Measurements from ENCODE around the gene CASS4. TPM values are rescaled to one million over a fixed set of nuclear protein-coding genes. Genes with fewer than 3 reads are reported as not detected.

Gene CASS4, protein sequence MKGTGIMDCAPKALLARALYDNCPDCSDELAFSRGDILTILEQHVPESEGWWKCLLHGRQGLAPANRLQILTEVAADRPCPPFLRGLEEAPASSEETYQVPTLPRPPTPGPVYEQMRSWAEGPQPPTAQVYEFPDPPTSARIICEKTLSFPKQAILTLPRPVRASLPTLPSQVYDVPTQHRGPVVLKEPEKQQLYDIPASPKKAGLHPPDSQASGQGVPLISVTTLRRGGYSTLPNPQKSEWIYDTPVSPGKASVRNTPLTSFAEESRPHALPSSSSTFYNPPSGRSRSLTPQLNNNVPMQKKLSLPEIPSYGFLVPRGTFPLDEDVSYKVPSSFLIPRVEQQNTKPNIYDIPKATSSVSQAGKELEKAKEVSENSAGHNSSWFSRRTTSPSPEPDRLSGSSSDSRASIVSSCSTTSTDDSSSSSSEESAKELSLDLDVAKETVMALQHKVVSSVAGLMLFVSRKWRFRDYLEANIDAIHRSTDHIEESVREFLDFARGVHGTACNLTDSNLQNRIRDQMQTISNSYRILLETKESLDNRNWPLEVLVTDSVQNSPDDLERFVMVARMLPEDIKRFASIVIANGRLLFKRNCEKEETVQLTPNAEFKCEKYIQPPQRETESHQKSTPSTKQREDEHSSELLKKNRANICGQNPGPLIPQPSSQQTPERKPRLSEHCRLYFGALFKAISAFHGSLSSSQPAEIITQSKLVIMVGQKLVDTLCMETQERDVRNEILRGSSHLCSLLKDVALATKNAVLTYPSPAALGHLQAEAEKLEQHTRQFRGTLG
- total RNA-seq (1 to 10 TPM in 1 of 2 donors, under 1 TPM in 1; 0.79 to 1.8 TPM), polyA plus RNA-seq (ENCODE audit: insufficient read depth, low read depth, low replicate concordance) (0.92 TPM)
- long read RNA-seq, donor 1, partial matches to known transcripts, result 0 of 1 reads
- long read RNA-seq, donor 1, other reads (novel, unspliced or antisense), result 0 of 1 reads
- long read RNA-seq, donor 2, result 0 reads

DNA sequence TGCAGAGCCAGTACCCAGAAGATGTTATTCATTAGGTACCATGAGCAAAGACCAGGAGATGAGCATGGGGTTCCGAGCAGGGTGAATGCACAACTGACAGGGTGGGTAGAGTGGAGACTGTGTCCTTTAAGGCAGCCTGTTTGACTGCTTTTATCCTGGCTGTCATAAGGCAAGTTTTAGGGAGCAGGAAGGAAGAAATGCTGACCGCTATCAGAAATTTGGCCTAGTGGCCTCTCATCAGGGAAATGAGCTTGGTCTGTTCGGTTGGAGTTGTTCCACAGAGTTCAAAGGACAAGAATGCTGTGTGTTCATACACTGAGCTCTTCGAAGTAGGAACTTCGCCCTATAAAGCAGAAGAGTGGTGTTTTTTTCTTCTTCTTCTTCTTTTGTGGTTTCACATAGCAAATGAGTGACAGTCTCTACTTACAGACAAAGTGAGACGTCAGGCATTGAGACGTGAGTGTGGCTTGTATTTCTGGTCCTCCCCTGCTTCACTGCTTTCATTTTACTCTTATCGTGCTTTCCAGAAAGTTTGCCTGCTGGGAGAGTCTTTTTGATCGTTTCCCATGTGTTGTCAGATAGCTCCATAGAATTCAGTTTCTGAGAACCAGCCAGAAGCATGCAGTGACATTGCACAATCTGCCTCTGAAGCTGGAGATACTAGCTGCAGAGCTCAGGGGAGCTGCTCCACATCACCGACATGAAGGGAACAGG lies at the start of gene CASS4:
CASS4 (plus strand) TSS at position 502 of the 714 bp plus-strand sequence; CDS start at position 701, 199 bp downstream.
- intact Hi-C loops (cut with DNase I; ENCODE audit: low total_unique reads), result no loop called here
- 47 to 52% methylated on average over 10 of the region's 10 CpGs for WGBS, 2 donors

DNA sequence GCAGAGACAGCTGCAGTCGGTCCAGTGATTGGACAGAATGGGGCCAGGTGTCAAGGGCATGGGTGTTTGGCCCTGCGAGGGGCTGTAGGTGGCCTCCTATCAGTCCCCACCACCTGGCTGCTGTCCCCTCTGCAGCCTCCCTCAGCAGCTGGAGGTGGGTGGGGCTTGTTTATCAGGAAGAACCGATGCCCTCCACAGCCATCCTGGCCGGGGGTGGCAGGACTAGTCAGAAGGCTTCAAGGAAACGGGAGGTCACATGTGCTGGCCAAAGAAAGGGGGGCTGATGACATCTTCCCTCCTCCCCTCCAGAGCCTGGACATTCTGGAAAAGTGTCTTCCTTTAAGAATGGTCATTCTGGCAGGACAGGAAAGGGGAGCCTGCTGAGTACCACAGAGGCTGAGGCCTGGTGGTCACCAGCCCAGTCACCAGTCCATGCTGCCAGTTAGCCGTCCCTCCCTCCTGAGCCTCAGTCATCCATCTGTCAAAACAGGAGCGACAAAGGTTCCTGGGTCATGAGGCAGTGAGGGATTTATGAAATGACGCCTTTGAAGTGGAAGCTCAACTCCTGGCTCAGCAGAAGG lies 49.1 kb upstream of the CASS4 start:
- intact Hi-C loops (cut with DNase I; ENCODE audit: low total_unique reads), result no loop called here
- no peaks in the 10 kb centered on the region for H3K9me3 ChIP-seq
- H3K4me1 ChIP-seq, result peaks cover 22% of the 10 kb centered on the region
- peak overlapping the region in 1 of 2 donors; percentile 64 for H3K27ac ChIP-seq
- TF ChIP-seq CTCF (IDR thresholded peaks at IDR 0.05) (no peak), POLR2A (IDR thresholded peaks at IDR 0.05) (no peak)
- no peak overlapping the region for H3K4me3 ChIP-seq
- no peaks in the 10 kb centered on the region for H3K36me3 ChIP-seq (ENCODE audit: low read depth, missing control alignments)
- no peak for DNase-seq
- WGBS, 2 donors, result 47 to 52% methylated on average over 7 to 8 of the region's 8 CpGs
- no peaks in the 10 kb centered on the region for H3K27me3 ChIP-seq

More for the DNA sequence above, at the start of gene CASS4:
- Histone ChIP-seq H3K27ac (peak within 1 kb of the TSS; percentile 13 to 52), H3K4me1 (peaks cover 13% of the 10 kb centered on the region), H3K27me3 (no peaks in the 10 kb centered on the region), H3K9me3 (no peaks in the 10 kb centered on the region), H3K36me3 (ENCODE audit: low read depth, missing control alignments) (no peaks in the 10 kb centered on the region), H3K4me3 (no peak within 1 kb of the TSS)
- TF ChIP-seq CTCF (IDR thresholded peaks at IDR 0.05) (no peak), POLR2A (IDR thresholded peaks at IDR 0.05) (no peak)
- DNase-seq, result no peak

DNA sequence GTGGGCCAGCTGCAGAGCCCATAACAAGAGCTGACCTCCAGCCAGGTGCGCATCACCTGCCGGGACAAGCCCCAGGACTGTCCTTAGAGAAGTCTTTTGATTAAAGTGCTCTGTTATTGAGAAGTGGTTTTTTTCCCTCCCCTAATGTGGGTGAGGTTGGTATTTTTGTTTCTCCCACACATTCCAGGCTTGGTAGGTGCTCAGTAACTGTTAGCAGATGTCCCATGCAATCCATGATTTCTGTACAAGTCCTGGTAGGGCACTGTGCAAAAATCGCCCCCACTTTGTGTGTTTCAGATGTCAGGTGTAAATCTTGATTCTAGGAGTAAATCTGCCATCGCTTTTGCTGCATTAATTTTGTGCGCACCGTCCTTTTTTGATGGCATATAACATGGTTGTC lies 48.6 kb upstream of the CASS4 start:
- DNase-seq, result no peak
- WGBS, 2 donors, result 89 to 95% methylated on average over 6 of the region's 6 CpGs
- intact Hi-C loops (cut with DNase I; ENCODE audit: low total_unique reads), result no loop called here
- peaks cover 22% of the 10 kb centered on the region for H3K4me1 ChIP-seq
- no peaks in the 10 kb centered on the region for H3K36me3 ChIP-seq (ENCODE audit: low read depth, missing control alignments)
- no peak overlapping the region for H3K27ac ChIP-seq
- H3K9me3 ChIP-seq, result no peaks in the 10 kb centered on the region
- no peaks in the 10 kb centered on the region for H3K27me3 ChIP-seq
- H3K4me3 ChIP-seq, result no peak overlapping the region
- TF ChIP-seq POLR2A (IDR thresholded peaks at IDR 0.05) (no peak), CTCF (IDR thresholded peaks at IDR 0.05) (no peak)

DNA sequence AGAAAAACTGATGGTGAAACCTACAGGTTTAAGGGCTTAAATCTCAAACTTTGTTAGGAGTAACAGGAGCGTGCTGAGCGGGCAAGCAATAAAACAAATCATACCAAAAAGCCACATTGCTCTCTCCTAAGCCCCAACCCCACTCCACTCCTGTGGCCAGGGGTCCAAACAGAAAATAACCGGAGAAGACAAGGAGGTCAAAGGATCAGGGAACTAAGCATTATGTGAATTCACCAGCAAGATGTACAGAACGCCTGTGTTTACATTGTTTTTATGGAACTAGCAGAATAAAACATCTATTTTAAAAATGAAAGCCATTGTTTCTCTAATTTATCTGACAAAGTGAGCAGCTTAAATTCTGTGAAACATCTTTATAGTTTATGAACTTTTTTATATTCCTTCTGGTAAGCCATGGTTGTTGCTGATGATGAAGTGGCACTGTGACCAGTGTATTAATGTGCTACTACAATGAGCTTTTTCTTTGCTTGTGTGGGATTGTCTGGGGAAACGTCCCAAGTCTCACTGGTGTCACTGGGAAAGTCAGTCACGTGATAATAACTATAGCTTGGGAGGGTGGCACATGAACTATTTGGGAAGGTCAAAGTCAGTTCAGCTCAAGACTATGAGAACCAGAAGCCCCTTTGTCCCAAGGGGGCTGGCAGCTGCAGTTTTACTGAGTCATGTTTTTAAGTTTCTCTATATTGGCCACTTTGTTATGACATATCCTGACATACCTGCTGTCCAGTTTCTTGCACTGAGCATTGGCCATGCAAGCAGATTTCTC lies 43.5 kb upstream of the CASS4 start:
- DNase-seq, result no peak
- Histone ChIP-seq H3K27ac (no peak overlapping the region), H3K36me3 (ENCODE audit: low read depth, missing control alignments) (no peaks in the 10 kb centered on the region), H3K4me1 (no peaks in the 10 kb centered on the region), H3K4me3 (no peak overlapping the region), H3K27me3 (no peaks in the 10 kb centered on the region), H3K9me3 (no peaks in the 10 kb centered on the region)
- 75 to 76% methylated on average over 6 of the region's 6 CpGs for WGBS, 2 donors
- intact Hi-C loops (cut with DNase I; ENCODE audit: low total_unique reads), result no loop called here
- no peak for TF ChIP-seq POLR2A (IDR thresholded peaks at IDR 0.05)
- no peak for TF ChIP-seq CTCF (IDR thresholded peaks at IDR 0.05)
